Suprapubic skin (tissue), 4 donors: Measurements from ENCODE around the gene SMAD7. TPM values are rescaled to one million over a fixed set of nuclear protein-coding genes. Genes with fewer than 3 reads are reported as not detected.

Source experiments
- DNase-seq, 2 donors: peaks; one replicate each; pipeline ENCODE4 v3.0.0-alpha.2; 2019; ENCODE audit warnings: low spot score in 2 of 2
- H3K27ac ChIP-seq: fragments of 200-600 bp; sonication (generic); one replicate; pipeline ENCODE4 v1.5.1; 2019
- H3K27me3 ChIP-seq: fragments of 200-600 bp; sonication (generic); one replicate; pipeline ENCODE4 v1.5.1; 2019
- H3K36me3 ChIP-seq: fragments of 200-600 bp; sonication (generic); one replicate; pipeline ENCODE4 v1.5.1; 2019
- H3K4me1 ChIP-seq: fragments of 200-600 bp; sonication (generic); one replicate; pipeline ENCODE4 v1.5.1; 2019
- H3K4me3 ChIP-seq: fragments of 200-600 bp; sonication (generic); one replicate; pipeline ENCODE4 v1.5.1; 2019; ENCODE audit warnings: mild to moderate bottlenecking
- H3K9me3 ChIP-seq: fragments of 200-600 bp; sonication (generic); one replicate; pipeline ENCODE4 v1.5.1; 2019
- EP300 ChIP-seq: sonication (generic); formaldehyde crosslinking; IDR thresholded peaks from one replicate; pipeline ENCODE4 v1.6.1; 2017; ENCODE audit warnings: antibody characterized with exemption
- POLR2A ChIP-seq, 2 donors: fragments of 450-650 bp; IDR thresholded peaks; one replicate each; pipeline ENCODE4 v1.6.1; 2017; ENCODE audit warnings: antibody characterized with exemption in 2 of 2, mild to moderate bottlenecking in 2 of 2, moderate library complexity in 2 of 2
- POLR2AphosphoS5 ChIP-seq, 3 donors: sonication (generic); formaldehyde crosslinking; IDR thresholded peaks; one replicate each; pipeline ENCODE4 v1.6.1; 2017; ENCODE audit warnings: antibody characterized with exemption in 3 of 3
- WGBS: methylation state at CpG from one replicate; pipeline ENCODE4 v1.1.5; 2018; 5-methylcytosine and 5-hydroxymethylcytosine counted together
- total RNA-seq, 4 donors: library from RNA; depleted of rRNA; stranded (reverse); fragments of >200 nt; gene quantifications; one replicate each; pipeline ENCODE4 v1.1.0, GENCODE V29; 2016
- TF ChIP-seq, protein P1 (sequence below), 2 donors: fragments of 200-600 bp in 1 of 2; fragments of 450-650 bp in 1 of 2; sonication (generic) in 1 of 2; IDR thresholded peaks; one replicate each; pipeline ENCODE4 v1.5.1; 2016 to 2019; ENCODE audit warnings: antibody characterized with exemption in 2 of 2, mild to moderate bottlenecking in 1 of 2, moderate library complexity in 1 of 2

The SMAD7 gene
- total RNA-seq, 4 donors from 2014 or later = 19.7 to 41.6 (median 27.8) TPM

DNA sequence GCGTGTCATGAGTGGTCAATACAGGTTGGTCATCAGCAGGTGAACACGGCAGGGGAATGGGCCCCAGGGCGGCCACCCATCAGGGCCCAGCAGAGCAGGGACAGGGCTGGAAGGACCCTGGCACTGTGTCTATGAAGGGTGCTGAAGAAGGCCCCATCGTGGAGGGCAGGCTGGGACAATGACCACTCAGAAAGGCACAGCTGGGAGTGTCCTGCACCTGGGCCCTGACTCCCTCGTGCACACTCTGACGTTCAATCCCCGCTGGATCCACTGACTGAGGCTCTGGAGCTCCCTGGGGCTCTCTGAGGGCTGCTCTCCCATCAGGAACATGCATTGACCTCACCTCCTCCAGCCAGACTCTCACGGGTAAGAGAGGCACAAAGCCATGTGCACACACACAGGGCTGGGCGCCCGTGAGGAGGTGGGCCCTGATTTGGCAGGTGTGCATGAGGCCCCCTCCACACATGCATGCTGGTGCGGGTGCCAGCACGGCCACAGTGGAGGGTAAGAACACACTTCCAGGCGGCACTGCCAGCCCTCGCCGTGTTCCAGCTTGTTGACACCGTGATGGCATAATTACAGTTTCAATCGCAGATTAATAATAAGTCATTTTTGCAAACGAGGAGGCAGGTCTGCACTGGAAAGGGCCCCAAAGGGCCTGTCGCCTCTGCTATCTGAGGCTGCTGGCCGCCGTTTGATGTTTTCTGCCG lies 58.5 kb downstream of the SMAD7 start:
- Histone ChIP-seq H3K27ac (no peak overlapping the region), H3K9me3 (no peaks in the 10 kb centered on the region), H3K4me1 (peaks cover 19% of the 10 kb centered on the region), H3K27me3 (no peaks in the 10 kb centered on the region), H3K36me3 (no peaks in the 10 kb centered on the region), H3K4me3 (no peak overlapping the region)
- TF ChIP-seq, protein P1, sequence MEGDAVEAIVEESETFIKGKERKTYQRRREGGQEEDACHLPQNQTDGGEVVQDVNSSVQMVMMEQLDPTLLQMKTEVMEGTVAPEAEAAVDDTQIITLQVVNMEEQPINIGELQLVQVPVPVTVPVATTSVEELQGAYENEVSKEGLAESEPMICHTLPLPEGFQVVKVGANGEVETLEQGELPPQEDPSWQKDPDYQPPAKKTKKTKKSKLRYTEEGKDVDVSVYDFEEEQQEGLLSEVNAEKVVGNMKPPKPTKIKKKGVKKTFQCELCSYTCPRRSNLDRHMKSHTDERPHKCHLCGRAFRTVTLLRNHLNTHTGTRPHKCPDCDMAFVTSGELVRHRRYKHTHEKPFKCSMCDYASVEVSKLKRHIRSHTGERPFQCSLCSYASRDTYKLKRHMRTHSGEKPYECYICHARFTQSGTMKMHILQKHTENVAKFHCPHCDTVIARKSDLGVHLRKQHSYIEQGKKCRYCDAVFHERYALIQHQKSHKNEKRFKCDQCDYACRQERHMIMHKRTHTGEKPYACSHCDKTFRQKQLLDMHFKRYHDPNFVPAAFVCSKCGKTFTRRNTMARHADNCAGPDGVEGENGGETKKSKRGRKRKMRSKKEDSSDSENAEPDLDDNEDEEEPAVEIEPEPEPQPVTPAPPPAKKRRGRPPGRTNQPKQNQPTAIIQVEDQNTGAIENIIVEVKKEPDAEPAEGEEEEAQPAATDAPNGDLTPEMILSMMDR (IDR thresholded peaks at IDR 0.05) = no peak
- TF ChIP-seq EP300 (no peak), POLR2AphosphoS5 (IDR thresholded peaks at IDR 0.05) (no peak), POLR2A (IDR thresholded peaks at IDR 0.05) (no peak)
- WGBS = 70% methylated on average over 19 of the region's 22 CpGs
- DNase-seq = peak in 1 of 2 donors; percentile 56

DNA sequence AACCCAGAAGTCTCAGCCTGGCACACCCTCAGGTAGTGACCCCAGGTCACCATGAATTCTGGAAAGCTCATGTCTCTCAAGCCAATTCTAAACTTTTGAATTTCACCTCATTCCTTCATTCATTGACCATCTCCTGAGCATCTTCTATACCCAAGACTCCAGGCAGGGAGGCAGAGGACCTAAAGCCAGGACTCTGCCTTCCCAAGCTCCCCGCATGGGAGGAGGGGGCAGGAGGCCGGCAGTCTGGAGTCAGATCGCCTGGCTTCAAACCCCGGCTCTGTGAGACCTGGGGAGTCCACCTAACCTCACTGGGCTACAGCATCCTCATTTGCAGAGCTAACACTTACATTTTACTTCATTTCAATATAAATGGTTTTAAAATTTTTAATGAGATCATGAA lies 59.0 kb downstream of the SMAD7 start:
- TF ChIP-seq POLR2A (IDR thresholded peaks at IDR 0.05) = no peak
- TF ChIP-seq EP300 = no peak
- TF ChIP-seq, protein P1 (IDR thresholded peaks at IDR 0.05) = no peak
- no peak for TF ChIP-seq POLR2AphosphoS5 (IDR thresholded peaks at IDR 0.05)
- Histone ChIP-seq H3K9me3 (no peaks in the 10 kb centered on the region), H3K27me3 (no peaks in the 10 kb centered on the region), H3K4me1 (peaks cover 17% of the 10 kb centered on the region), H3K36me3 (no peaks in the 10 kb centered on the region), H3K27ac (no peak overlapping the region), H3K4me3 (no peak overlapping the region)
- 100% methylated on average over 4 of the region's 4 CpGs for WGBS
- DNase-seq = peak in 1 of 2 donors; percentile 19

DNA sequence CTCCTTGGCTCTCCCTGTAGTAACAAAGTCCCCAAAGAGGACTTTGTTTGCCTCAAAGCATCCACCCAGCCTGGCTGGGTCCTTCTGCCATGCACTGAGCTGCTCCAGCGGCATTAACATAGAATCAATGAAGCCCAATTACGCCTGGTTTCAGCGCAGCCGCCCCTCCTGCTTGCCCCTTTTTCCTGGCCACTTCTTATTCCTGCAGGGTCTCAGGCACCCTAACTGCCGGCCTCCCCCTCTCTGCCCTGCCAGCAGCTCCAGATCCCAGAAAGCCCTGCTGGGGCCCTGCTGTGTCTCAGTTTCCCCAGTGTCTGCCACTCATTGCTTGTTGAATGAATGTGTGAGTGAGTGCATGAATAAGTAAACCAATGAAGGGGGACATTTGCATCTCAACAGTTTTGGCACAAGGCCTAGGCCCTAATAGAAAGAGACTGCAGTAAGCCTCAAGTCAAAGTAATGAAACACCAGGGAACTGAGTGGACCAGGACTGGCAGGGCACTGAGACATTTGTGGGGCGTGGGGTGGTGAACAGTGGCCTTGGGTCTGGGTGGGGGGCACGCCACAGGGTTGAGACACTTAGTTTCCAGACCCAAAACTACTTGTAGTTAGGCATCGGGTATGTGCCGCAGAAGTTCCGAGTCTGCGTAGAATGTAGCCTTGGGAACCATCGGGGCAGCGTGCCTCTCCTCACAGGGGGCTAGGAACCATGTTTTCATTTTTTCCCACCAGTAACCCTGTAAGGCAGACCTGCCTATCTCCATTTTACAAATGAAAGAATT lies 60.6 kb downstream of the SMAD7 start:
- Histone ChIP-seq H3K27ac (no peak overlapping the region), H3K9me3 (no peaks in the 10 kb centered on the region), H3K4me3 (no peak overlapping the region), H3K27me3 (no peaks in the 10 kb centered on the region), H3K4me1 (peaks cover 17% of the 10 kb centered on the region), H3K36me3 (no peaks in the 10 kb centered on the region)
- DNase-seq = peak in 1 of 2 donors; percentile 20
- WGBS = 92% methylated on average over 13 of the region's 13 CpGs
- TF ChIP-seq POLR2AphosphoS5 (IDR thresholded peaks at IDR 0.05) = no peak
- no peak for TF ChIP-seq POLR2A (IDR thresholded peaks at IDR 0.05)
- TF ChIP-seq EP300 = no peak
- TF ChIP-seq, protein P1 (IDR thresholded peaks at IDR 0.05) = no peak

DNA sequence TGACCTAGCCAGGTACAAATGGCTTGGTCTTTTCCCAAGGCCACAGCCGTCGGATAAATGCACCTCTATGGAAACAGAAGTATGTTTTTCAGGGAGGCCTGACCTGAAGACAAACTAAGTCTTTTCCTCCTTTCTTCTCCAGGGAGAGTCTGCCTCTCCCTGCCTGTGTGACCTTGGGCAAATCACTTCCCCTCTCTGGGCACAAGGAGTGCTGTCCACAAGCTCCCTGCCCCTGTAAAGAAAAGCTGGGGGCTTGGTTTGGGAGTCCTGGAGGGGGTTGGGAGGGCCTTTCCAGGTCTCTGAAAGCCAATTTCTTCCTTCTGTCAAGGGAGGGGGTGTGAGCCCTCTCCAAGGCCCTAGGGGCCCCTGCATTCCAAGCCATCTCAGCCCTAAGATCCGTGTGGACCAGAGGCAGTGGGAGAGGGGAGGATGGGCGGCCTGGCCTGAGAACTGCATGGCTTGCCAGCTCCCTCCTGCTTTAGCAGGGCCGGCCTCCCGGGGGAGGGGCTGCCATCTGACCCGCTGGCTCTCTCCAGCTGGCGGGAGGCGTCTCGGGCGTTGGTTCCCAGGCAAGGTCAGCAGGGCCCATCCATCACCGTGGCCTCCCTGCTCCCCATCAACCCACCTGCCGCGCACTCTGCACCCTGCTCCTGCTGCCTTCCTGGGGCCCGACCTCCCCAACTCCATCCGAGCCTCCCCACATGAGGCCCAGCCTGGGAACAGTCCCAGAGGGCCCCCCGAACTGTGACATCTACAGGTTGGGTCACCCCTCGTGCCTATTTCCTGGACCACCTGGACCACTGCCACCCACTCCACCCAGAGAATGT lies 61.4 kb downstream of the SMAD7 start:
- peaks cover 17% of the 10 kb centered on the region for H3K4me1 ChIP-seq
- TF ChIP-seq EP300 (no peak), POLR2AphosphoS5 (IDR thresholded peaks at IDR 0.05) (no peak), POLR2A (IDR thresholded peaks at IDR 0.05) (no peak)
- TF ChIP-seq, protein P1 (IDR thresholded peaks at IDR 0.05) = no peak
- H3K9me3 ChIP-seq = no peaks in the 10 kb centered on the region
- WGBS = 87% methylated on average over 6 of the region's 18 CpGs
- H3K4me3 ChIP-seq = no peak overlapping the region
- no peaks in the 10 kb centered on the region for H3K36me3 ChIP-seq
- H3K27ac ChIP-seq = no peak overlapping the region
- no peaks in the 10 kb centered on the region for H3K27me3 ChIP-seq
- DNase-seq = no peak
